ENCODE data around the gene MOB3B. TPM values are rescaled to one million over a fixed set of nuclear protein-coding genes. Genes with fewer than 3 reads are reported as not detected.

MOB3B gene
- total and polyA plus RNA-seq, 10 of the 15 experiments (the other 5 are each of a cell fraction or from before 2014, with no cell fraction given), result 0.44 to 2.7 (median 0.91) TPM

DNA sequence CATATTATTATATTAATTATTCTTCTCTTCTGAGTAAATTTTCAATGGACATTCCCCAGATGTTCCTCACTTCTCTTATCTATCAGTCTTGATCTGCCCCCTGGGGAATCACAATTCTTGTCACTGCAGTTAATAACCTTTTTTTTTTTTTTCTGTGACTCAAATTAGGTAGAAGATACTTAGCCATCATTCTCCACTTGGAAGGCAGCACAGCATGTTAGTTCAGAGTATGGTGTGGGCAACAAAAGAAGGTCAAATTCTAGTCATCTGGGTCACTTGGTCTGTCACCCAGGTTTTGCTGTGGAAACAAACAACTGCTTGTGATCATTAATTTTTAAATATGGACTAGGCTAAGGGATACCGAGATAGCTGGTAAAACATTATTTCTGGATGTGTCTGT lies 8.1 kb upstream of the MOB3B start (continued):
- TF ChIP-seq, protein P1, sequence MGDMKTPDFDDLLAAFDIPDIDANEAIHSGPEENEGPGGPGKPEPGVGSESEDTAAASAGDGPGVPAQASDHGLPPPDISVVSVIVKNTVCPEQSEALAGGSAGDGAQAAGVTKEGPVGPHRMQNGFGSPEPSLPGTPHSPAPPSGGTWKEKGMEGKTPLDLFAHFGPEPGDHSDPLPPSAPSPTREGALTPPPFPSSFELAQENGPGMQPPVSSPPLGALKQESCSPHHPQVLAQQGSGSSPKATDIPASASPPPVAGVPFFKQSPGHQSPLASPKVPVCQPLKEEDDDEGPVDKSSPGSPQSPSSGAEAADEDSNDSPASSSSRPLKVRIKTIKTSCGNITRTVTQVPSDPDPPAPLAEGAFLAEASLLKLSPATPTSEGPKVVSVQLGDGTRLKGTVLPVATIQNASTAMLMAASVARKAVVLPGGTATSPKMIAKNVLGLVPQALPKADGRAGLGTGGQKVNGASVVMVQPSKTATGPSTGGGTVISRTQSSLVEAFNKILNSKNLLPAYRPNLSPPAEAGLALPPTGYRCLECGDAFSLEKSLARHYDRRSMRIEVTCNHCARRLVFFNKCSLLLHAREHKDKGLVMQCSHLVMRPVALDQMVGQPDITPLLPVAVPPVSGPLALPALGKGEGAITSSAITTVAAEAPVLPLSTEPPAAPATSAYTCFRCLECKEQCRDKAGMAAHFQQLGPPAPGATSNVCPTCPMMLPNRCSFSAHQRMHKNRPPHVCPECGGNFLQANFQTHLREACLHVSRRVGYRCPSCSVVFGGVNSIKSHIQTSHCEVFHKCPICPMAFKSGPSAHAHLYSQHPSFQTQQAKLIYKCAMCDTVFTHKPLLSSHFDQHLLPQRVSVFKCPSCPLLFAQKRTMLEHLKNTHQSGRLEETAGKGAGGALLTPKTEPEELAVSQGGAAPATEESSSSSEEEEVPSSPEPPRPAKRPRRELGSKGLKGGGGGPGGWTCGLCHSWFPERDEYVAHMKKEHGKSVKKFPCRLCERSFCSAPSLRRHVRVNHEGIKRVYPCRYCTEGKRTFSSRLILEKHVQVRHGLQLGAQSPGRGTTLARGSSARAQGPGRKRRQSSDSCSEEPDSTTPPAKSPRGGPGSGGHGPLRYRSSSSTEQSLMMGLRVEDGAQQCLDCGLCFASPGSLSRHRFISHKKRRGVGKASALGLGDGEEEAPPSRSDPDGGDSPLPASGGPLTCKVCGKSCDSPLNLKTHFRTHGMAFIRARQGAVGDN (IDR thresholded peaks at IDR 0.05), result no peak
- TF ChIP-seq SIN3A (IDR thresholded peaks at IDR 0.05; ENCODE audit: low read depth, low read length) (no peak), KDM1A (IDR thresholded peaks at IDR 0.05; ENCODE audit: borderline replicate concordance) (no peak), CBX3 (IDR thresholded peaks at IDR 0.05; ENCODE audit: borderline replicate concordance, low read depth) (no peak), POU2F2 (IDR thresholded peaks at IDR 0.05; ENCODE audit: borderline replicate concordance, low read depth, low read length) (no peak), ZNF274 (IDR thresholded peaks at IDR 0.05; ENCODE audit: insufficient read depth, insufficient read length) (no peak), RBBP5 (conservative IDR thresholded peaks at IDR 0.05) (no peak), NBN (IDR thresholded peaks at IDR 0.05) (no peak), CBX5 (IDR thresholded peaks at IDR 0.05; ENCODE audit: low read depth) (no peak), TARDBP (IDR thresholded peaks at IDR 0.05; ENCODE audit: borderline replicate concordance) (no peak), MTA3 (IDR thresholded peaks at IDR 0.05; ENCODE audit: borderline replicate concordance, low read length) (no peak), ZNF24 (IDR thresholded peaks at IDR 0.05) (no peak), SUZ12 (IDR thresholded peaks at IDR 0.05; ENCODE audit: unreplicated experiment) (no peak)
- TF ChIP-seq, protein P2, sequence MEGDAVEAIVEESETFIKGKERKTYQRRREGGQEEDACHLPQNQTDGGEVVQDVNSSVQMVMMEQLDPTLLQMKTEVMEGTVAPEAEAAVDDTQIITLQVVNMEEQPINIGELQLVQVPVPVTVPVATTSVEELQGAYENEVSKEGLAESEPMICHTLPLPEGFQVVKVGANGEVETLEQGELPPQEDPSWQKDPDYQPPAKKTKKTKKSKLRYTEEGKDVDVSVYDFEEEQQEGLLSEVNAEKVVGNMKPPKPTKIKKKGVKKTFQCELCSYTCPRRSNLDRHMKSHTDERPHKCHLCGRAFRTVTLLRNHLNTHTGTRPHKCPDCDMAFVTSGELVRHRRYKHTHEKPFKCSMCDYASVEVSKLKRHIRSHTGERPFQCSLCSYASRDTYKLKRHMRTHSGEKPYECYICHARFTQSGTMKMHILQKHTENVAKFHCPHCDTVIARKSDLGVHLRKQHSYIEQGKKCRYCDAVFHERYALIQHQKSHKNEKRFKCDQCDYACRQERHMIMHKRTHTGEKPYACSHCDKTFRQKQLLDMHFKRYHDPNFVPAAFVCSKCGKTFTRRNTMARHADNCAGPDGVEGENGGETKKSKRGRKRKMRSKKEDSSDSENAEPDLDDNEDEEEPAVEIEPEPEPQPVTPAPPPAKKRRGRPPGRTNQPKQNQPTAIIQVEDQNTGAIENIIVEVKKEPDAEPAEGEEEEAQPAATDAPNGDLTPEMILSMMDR (IDR thresholded peaks at IDR 0.05 in 2 of 3, conservative IDR thresholded peaks at IDR 0.05 in 1 of 3; ENCODE audit: control insufficient read depth in 2 of 3, extremely low read depth in 1 of 3, insufficient read depth in 1 of 3, low read depth in 3 of 3, low read length in 3 of 3), result no peak
- TF ChIP-seq, protein P3, sequence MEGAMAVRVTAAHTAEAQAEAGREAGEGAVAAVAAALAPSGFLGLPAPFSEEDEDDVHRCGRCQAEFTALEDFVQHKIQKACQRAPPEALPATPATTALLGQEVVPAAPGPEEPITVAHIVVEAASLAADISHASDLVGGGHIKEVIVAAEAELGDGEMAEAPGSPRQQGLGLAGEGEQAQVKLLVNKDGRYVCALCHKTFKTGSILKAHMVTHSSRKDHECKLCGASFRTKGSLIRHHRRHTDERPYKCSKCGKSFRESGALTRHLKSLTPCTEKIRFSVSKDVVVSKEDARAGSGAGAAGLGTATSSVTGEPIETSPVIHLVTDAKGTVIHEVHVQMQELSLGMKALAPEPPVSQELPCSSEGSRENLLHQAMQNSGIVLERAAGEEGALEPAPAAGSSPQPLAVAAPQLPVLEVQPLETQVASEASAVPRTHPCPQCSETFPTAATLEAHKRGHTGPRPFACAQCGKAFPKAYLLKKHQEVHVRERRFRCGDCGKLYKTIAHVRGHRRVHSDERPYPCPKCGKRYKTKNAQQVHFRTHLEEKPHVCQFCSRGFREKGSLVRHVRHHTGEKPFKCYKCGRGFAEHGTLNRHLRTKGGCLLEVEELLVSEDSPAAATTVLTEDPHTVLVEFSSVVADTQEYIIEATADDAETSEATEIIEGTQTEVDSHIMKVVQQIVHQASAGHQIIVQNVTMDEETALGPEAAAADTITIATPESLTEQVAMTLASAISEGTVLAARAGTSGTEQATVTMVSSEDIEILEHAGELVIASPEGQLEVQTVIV (IDR thresholded peaks at IDR 0.05; ENCODE audit: borderline replicate concordance, partially characterized antibody), result no peak

Measured in GM12878 (cell line).